ENCODE results near the gene ADAMTS6.

GRCh38 chr5:65117525-65117924 lies 364.2 kb downstream of the ADAMTS6 start:
- TF ChIP-seq CTCF (IDR thresholded peaks at IDR 0.05) = no peak
- TF ChIP-seq POLR2A (IDR thresholded peaks at IDR 0.05) = no peak

All from esophagus squamous epithelium (tissue), 4 donors.